Tibial artery (tissue), 4 donors: ENCODE measurements around the gene PRR3.

Experiments used
- DNase-seq, 2 donors: peaks; one replicate each; pipeline ENCODE4 v3.0.0-alpha.2; 2019
- H3K27ac ChIP-seq, 2 donors: fragments of 200-600 bp; sonication (generic) in 1 of 2; 1 replicate in 1 of 2; 2 replicates in 1 of 2; pipeline ENCODE4 v1.5.1; 2018 to 2019; ENCODE audit warnings: mild to moderate bottlenecking in 1 of 2
- H3K27me3 ChIP-seq, 2 donors: fragments of 200-600 bp; sonication (generic) in 1 of 2; one replicate each; pipeline versions ENCODE4 v1.5.1 to v1.6.0; 2016 to 2019
- H3K36me3 ChIP-seq, 3 donors: fragments of 200-600 bp; sonication (generic) in 2 of 3; one replicate each; pipeline ENCODE4 v1.5.1; 2016 to 2019; ENCODE audit warnings: mild to moderate bottlenecking in 2 of 3
- H3K4me1 ChIP-seq, 4 donors: fragments of 200-600 bp; sonication (generic) in 2 of 4; 1 replicate in 3 of 4; 2 replicates in 1 of 4; pipeline ENCODE4 v1.5.1; 2016 to 2019
- H3K4me3 ChIP-seq, 2 donors: fragments of 200-600 bp; sonication (generic) in 1 of 2; 1 replicate in 1 of 2; 2 replicates in 1 of 2; pipeline ENCODE4 v1.5.1; 2018 to 2019; ENCODE audit warnings: mild to moderate bottlenecking in 2 of 2
- H3K9me3 ChIP-seq, 3 donors: fragments of 200-600 bp; sonication (generic) in 1 of 3; one replicate each; pipeline ENCODE4 v1.5.1; 2016 to 2019
- CTCF ChIP-seq, 2 experiments: fragments of 200-600 bp in 1 of 2; fragments of 450-650 bp in 1 of 2; IDR thresholded peaks; one replicate each; pipeline ENCODE4 v1.5.1; 2017 to 2019; ENCODE audit warnings: antibody characterized with exemption in 2 of 2, mild to moderate bottlenecking in 1 of 2, moderate library complexity in 1 of 2
- intact Hi-C: fragments of 100-400 bp; cut with DNase I; formaldehyde crosslinking; loops from one replicate; pipeline ENCODE4 v1.15.0; 2023; ENCODE audit warnings: low total_unique reads

PRR3 gene

GRCh38 chr6:30571075-30571761 is 14.1 kb downstream of the PRR3 start, which contains the start of gene ABCF1:
Gene ABCF1, plus strand, starts transcription at chr6:30571442. Its CDS starts 46 bp downstream, at chr6:30571488.
- H3K27me3 ChIP-seq: no peaks in the 10 kb centered on the region
- H3K36me3 ChIP-seq: peaks cover 0 to 12% (median 0%) of the 10 kb centered on the region in 3 donors
- H3K4me1 ChIP-seq: peaks cover 4 to 35% (median 27%) of the 10 kb centered on the region in 4 donors
- peak within 1 kb of the TSS; percentile 62 to 73 for H3K4me3 ChIP-seq
- DNase-seq: peak; percentile 96 to 99
- no peaks in the 10 kb centered on the region for H3K9me3 ChIP-seq
- intact Hi-C loops: no loop called here
- peak within 1 kb of the TSS; percentile 83 to 87 for H3K27ac ChIP-seq
- TF ChIP-seq CTCF (IDR thresholded peaks at IDR 0.05): no peak

- Histone ChIP-seq H3K9me3 (no peaks in the 10 kb centered on the region), H3K36me3 (peaks cover 0 to 17% (median 4%) of the 10 kb centered on the region in 3 donors), H3K4me3 (peak overlapping the region; percentile 62 to 73), H3K27me3 (no peaks in the 10 kb centered on the region), H3K27ac (peak overlapping the region; percentile 83 to 87), H3K4me1 (peaks cover 4 to 35% (median 27%) of the 10 kb centered on the region in 4 donors)
- no peak for DNase-seq
- intact Hi-C loops: no loop called here
- TF ChIP-seq CTCF (IDR thresholded peaks at IDR 0.05): no peak
Observed at GRCh38 chr6:30571762-30572082, 14.6 kb downstream of the PRR3 start.

GRCh38 chr6:30572148-30572547 is 15.1 kb downstream of the PRR3 start:
- H3K9me3 ChIP-seq: no peaks in the 10 kb centered on the region
- H3K4me1 ChIP-seq: peaks cover 4 to 35% (median 27%) of the 10 kb centered on the region in 4 donors
- intact Hi-C loops: no loop called here
- TF ChIP-seq CTCF (IDR thresholded peaks at IDR 0.05): no peak
- DNase-seq: no peak
- H3K27me3 ChIP-seq: no peaks in the 10 kb centered on the region
- peak overlapping the region; percentile 62 to 73 for H3K4me3 ChIP-seq
- H3K36me3 ChIP-seq: peaks cover 0 to 21% (median 6%) of the 10 kb centered on the region in 3 donors
- H3K27ac ChIP-seq: peak overlapping the region; percentile 83 to 87

- no peaks in the 10 kb centered on the region for H3K27me3 ChIP-seq
- no peak overlapping the region for H3K4me3 ChIP-seq
- TF ChIP-seq CTCF (IDR thresholded peaks at IDR 0.05): no peak
- peaks cover 9 to 30% (median 16%) of the 10 kb centered on the region in 3 donors for H3K36me3 ChIP-seq
- intact Hi-C loops: no loop called here
- no peaks in the 10 kb centered on the region for H3K9me3 ChIP-seq
- no peak for DNase-seq
- H3K4me1 ChIP-seq: peaks cover 4 to 35% (median 27%) of the 10 kb centered on the region in 4 donors
- H3K27ac ChIP-seq: no peak overlapping the region
Observed at GRCh38 chr6:30573113-30573512, 16.0 kb downstream of the PRR3 start.

- intact Hi-C loops: no loop called here
- Histone ChIP-seq H3K4me3 (no peak overlapping the region), H3K9me3 (no peaks in the 10 kb centered on the region), H3K36me3 (peaks cover 57 to 80% (median 61%) of the 10 kb centered on the region in 3 donors), H3K27me3 (no peaks in the 10 kb centered on the region), H3K27ac (no peak overlapping the region), H3K4me1 (peaks cover 0 to 13% (median 8%) of the 10 kb centered on the region in 4 donors)
- no peak for TF ChIP-seq CTCF (IDR thresholded peaks at IDR 0.05)
- DNase-seq: no peak
Observed at GRCh38 chr6:30578051-30578450, 21.0 kb downstream of the PRR3 start.
